ENCODE measurements around the gene CES5A. TPM values are rescaled to one million over a fixed set of nuclear protein-coding genes. Genes with fewer than 3 reads are reported as not detected.

The CES5A gene, protein sequence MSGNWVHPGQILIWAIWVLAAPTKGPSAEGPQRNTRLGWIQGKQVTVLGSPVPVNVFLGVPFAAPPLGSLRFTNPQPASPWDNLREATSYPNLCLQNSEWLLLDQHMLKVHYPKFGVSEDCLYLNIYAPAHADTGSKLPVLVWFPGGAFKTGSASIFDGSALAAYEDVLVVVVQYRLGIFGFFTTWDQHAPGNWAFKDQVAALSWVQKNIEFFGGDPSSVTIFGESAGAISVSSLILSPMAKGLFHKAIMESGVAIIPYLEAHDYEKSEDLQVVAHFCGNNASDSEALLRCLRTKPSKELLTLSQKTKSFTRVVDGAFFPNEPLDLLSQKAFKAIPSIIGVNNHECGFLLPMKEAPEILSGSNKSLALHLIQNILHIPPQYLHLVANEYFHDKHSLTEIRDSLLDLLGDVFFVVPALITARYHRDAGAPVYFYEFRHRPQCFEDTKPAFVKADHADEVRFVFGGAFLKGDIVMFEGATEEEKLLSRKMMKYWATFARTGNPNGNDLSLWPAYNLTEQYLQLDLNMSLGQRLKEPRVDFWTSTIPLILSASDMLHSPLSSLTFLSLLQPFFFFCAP
- not detected for total RNA-seq
- polyA plus RNA-seq = not detected
- not detected for total RNA-seq

- CTCF ChIA-PET = no interaction called here
- H3K27ac Mint-ChIP-seq = no peak within 1 kb of the TSS
- ATAC-seq = no peak
- H3K27me3 ChIP-seq (ENCODE audit: control insufficient read depth in 2 of 2, insufficient read depth in 2 of 2, low read length in 2 of 2) = no peaks in the 10 kb centered on the region
- H3K36me3 Mint-ChIP-seq = no peaks in the 10 kb centered on the region
- no peak within 1 kb of the TSS for H3K4me3 ChIP-seq (ENCODE audit: low read length)
- H3K9me3 ChIP-seq (ENCODE audit: control insufficient read depth in 2 of 3, low read length in 3 of 3) = no peaks in the 10 kb centered on the region
- POLR2A ChIA-PET = no interaction called here
- no peaks in the 10 kb centered on the region for H3K4me1 Mint-ChIP-seq
- no peak for DNase-seq
- no peaks in the 10 kb centered on the region for H3K36me3 ChIP-seq (ENCODE audit: control insufficient read depth in 2 of 3, insufficient read depth in 3 of 3, low read length in 3 of 3)
- H3K4me3 Mint-ChIP-seq = no peak within 1 kb of the TSS
- H3K4me1 ChIP-seq (ENCODE audit: control insufficient read depth in 2 of 2, insufficient read depth in 2 of 2, low read length in 2 of 2) = no peaks in the 10 kb centered on the region
- intact Hi-C loops (cut with micrococcal nuclease) = no loop called here
- H3K27ac ChIP-seq (ENCODE audit: low read depth, low read length) = no peak within 1 kb of the TSS
- peaks cover 0 to 5% (median 0%) of the 10 kb centered on the region in 11 donors for H3K9me3 Mint-ChIP-seq
- peaks cover 0 to 20% (median 8%) of the 10 kb centered on the region in 5 donors for H3K27me3 Mint-ChIP-seq
These were observed at the start of gene CES5A for GRCh38 chr16:55875273-55875672. CES5A (minus strand) TSS chr16:55875373; CDS start chr16:55875221, 152 bp downstream.

DNA sequence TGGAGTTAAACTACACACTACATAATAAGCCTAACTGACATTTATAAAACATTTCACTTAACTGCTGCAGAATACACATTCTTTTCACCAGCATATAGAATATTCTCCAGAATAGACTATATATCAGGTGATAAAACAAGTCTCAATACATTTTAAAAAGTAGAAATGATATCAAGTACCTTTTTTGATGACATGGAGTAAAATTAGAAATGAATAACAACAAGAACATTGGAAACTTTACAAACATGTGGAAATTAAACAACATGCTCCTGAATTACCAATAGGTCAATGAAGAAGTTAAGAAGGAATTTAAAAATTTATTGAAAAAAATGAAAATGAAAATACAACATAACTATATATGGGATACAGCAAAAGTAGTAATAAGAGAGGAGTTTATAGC, 47.5 kb upstream of the CES5A start:
- intact Hi-C loops (cut with micrococcal nuclease) = no loop called here
- no peaks in the 10 kb centered on the region for H3K36me3 ChIP-seq (ENCODE audit: control insufficient read depth in 2 of 3, insufficient read depth in 3 of 3, low read length in 3 of 3)
- DNase-seq (no peak), ATAC-seq (no peak)
- H3K4me1 ChIP-seq (ENCODE audit: control insufficient read depth in 2 of 2, insufficient read depth in 2 of 2, low read length in 2 of 2) = no peaks in the 10 kb centered on the region
- peaks cover 0 to 20% (median 3%) of the 10 kb centered on the region in 11 donors for H3K9me3 Mint-ChIP-seq
- H3K4me1 Mint-ChIP-seq = no peaks in the 10 kb centered on the region
- no peak overlapping the region for H3K27ac Mint-ChIP-seq
- no peak overlapping the region for H3K27ac ChIP-seq (ENCODE audit: low read depth, low read length)
- no peak overlapping the region for H3K4me3 Mint-ChIP-seq
- CTCF ChIA-PET = no interaction called here
- no peak overlapping the region for H3K4me3 ChIP-seq (ENCODE audit: low read length)
- POLR2A ChIA-PET = interaction anchor here (0.7 kb wide), 1 partner anchor 1623 kb away, joined by 3 read pairs; no protein-coding TSS in a partner anchor
- H3K27me3 ChIP-seq (ENCODE audit: control insufficient read depth in 2 of 2, insufficient read depth in 2 of 2, low read length in 2 of 2) = no peaks in the 10 kb centered on the region
- peaks cover 0 to 6% (median 0%) of the 10 kb centered on the region in 5 donors for H3K36me3 Mint-ChIP-seq
- peaks cover 21 to 51% (median 33%) of the 10 kb centered on the region in 5 donors for H3K27me3 Mint-ChIP-seq
- no peaks in the 10 kb centered on the region for H3K9me3 ChIP-seq (ENCODE audit: control insufficient read depth in 2 of 3, low read length in 3 of 3)

- H3K27ac ChIP-seq (ENCODE audit: low read depth, low read length) = no peak overlapping the region
- POLR2A ChIA-PET = no interaction called here
- no peak overlapping the region for H3K4me3 ChIP-seq (ENCODE audit: low read length)
- Mint-ChIP-seq H3K36me3 (peaks cover 0 to 6% (median 0%) of the 10 kb centered on the region in 5 donors), H3K4me1 (no peaks in the 10 kb centered on the region), H3K4me3 (no peak overlapping the region), H3K9me3 (peaks cover 0 to 20% (median 3%) of the 10 kb centered on the region in 11 donors), H3K27ac (no peak overlapping the region), H3K27me3 (peaks cover 6 to 66% (median 40%) of the 10 kb centered on the region in 5 donors)
- H3K9me3 ChIP-seq (ENCODE audit: control insufficient read depth in 2 of 3, low read length in 3 of 3) = no peaks in the 10 kb centered on the region
- H3K27me3 ChIP-seq (ENCODE audit: control insufficient read depth in 2 of 2, insufficient read depth in 2 of 2, low read length in 2 of 2) = no peaks in the 10 kb centered on the region
- intact Hi-C loops (cut with micrococcal nuclease) = no loop called here
- CTCF ChIA-PET = interaction anchor here (0.6 kb wide), 1 partner anchor 27 kb away, joined by 4 read pairs; no protein-coding TSS in a partner anchor
- ATAC-seq (no peak), DNase-seq (no peak)
- H3K36me3 ChIP-seq (ENCODE audit: control insufficient read depth in 2 of 3, insufficient read depth in 3 of 3, low read length in 3 of 3) = no peaks in the 10 kb centered on the region
- no peaks in the 10 kb centered on the region for H3K4me1 ChIP-seq (ENCODE audit: control insufficient read depth in 2 of 2, insufficient read depth in 2 of 2, low read length in 2 of 2)
These were observed 42.4 kb upstream of the CES5A start for GRCh38 chr16:55917373-55918160.

DNA sequence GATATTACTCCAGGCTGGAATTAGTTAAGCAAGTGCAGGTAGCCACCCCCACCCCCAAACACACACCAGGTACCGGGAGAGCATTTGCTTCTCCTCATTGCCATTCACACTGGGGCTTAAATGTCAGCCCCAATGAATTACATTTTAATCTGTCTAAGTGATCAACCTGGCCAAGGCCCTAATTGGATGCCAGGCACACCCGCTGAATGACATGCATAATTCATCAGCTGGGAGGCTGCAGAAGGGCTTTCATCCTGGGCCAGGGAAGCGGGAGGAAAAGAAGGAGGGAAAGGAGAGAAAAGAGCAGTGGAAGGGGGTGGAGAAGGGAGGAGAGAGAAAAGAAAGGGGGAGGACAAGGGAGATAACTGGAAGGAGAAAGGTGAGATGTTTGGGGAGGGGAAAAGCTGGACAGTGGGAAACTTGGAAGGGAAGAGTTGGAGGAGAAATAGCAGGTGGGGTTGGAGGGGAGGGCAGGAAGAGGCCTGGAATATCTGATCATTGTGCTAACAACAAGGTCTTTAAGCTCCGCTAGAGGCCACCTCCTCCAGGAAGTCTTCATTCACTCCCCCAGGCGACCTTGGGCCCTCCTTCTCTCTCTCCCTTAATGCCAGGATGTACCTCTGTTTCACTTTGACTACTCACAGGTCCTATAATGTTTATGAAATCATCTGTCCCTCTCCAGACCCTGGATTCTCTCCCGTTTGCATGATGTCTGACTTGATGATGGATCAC, 40.1 kb upstream of the CES5A start:
- CTCF ChIA-PET = no interaction called here
- intact Hi-C loops (cut with micrococcal nuclease) = no loop called here
- Mint-ChIP-seq H3K4me1 (no peaks in the 10 kb centered on the region), H3K9me3 (peaks cover 0 to 17% (median 4%) of the 10 kb centered on the region in 11 donors), H3K27me3 (peaks cover 2 to 69% (median 30%) of the 10 kb centered on the region in 5 donors), H3K36me3 (no peaks in the 10 kb centered on the region), H3K4me3 (no peak overlapping the region), H3K27ac (no peak overlapping the region)
- Histone ChIP-seq H3K27ac (ENCODE audit: low read depth, low read length) (no peak overlapping the region), H3K9me3 (ENCODE audit: control insufficient read depth in 2 of 3, low read length in 3 of 3) (no peaks in the 10 kb centered on the region), H3K27me3 (ENCODE audit: control insufficient read depth in 2 of 2, insufficient read depth in 2 of 2, low read length in 2 of 2) (no peaks in the 10 kb centered on the region), H3K4me3 (ENCODE audit: low read length) (no peak overlapping the region), H3K4me1 (ENCODE audit: control insufficient read depth in 2 of 2, insufficient read depth in 2 of 2, low read length in 2 of 2) (no peaks in the 10 kb centered on the region), H3K36me3 (ENCODE audit: control insufficient read depth in 2 of 3, insufficient read depth in 3 of 3, low read length in 3 of 3) (no peaks in the 10 kb centered on the region)
- ATAC-seq (no peak), DNase-seq (no peak)
- POLR2A ChIA-PET = no interaction called here

DNA sequence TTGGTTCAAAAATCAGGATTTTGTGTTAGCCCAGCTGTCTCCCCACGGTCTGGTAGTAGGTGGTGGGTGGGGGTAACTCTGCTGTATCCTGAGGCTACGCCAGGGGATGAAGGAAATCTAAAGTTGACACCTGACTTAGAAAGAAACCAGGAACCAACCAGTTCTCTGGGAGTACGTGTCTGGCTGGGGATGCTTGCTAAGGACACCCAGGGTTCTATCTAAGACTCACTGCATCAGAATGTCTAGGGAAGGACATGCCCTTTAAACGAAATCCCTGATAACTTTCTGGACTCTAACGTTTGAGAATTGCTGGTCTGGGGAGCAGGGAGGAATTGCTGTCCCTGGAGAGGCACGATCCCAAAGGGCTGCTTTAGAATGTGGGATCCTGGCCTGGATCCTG, 39.2 kb upstream of the CES5A start:
- ChIA-PET POLR2A (no interaction called here), CTCF (no interaction called here)
- DNase-seq (no peak), ATAC-seq (no peak)
- intact Hi-C loops (cut with micrococcal nuclease) = no loop called here
- Histone ChIP-seq H3K9me3 (ENCODE audit: control insufficient read depth in 2 of 3, low read length in 3 of 3) (no peaks in the 10 kb centered on the region), H3K27me3 (ENCODE audit: control insufficient read depth in 2 of 2, insufficient read depth in 2 of 2, low read length in 2 of 2) (no peaks in the 10 kb centered on the region), H3K36me3 (ENCODE audit: control insufficient read depth in 2 of 3, insufficient read depth in 3 of 3, low read length in 3 of 3) (no peaks in the 10 kb centered on the region), H3K4me3 (ENCODE audit: low read length) (no peak overlapping the region), H3K27ac (ENCODE audit: low read depth, low read length) (no peak overlapping the region), H3K4me1 (ENCODE audit: control insufficient read depth in 2 of 2, insufficient read depth in 2 of 2, low read length in 2 of 2) (no peaks in the 10 kb centered on the region)
- peaks cover 0 to 63% (median 25%) of the 10 kb centered on the region in 5 donors for H3K27me3 Mint-ChIP-seq
- no peak overlapping the region for H3K27ac Mint-ChIP-seq
- no peak overlapping the region for H3K4me3 Mint-ChIP-seq
- peaks cover 0 to 13% (median 4%) of the 10 kb centered on the region in 11 donors for H3K9me3 Mint-ChIP-seq
- no peaks in the 10 kb centered on the region for H3K36me3 Mint-ChIP-seq
- no peaks in the 10 kb centered on the region for H3K4me1 Mint-ChIP-seq

- H3K27me3 ChIP-seq (ENCODE audit: control insufficient read depth in 2 of 2, insufficient read depth in 2 of 2, low read length in 2 of 2) = no peaks in the 10 kb centered on the region
- DNase-seq (no peak), ATAC-seq (no peak)
- H3K4me3 Mint-ChIP-seq = no peak overlapping the region
- H3K4me1 ChIP-seq (ENCODE audit: control insufficient read depth in 2 of 2, insufficient read depth in 2 of 2, low read length in 2 of 2) = no peaks in the 10 kb centered on the region
- POLR2A ChIA-PET = no interaction called here
- peaks cover 0 to 13% (median 4%) of the 10 kb centered on the region in 11 donors for H3K9me3 Mint-ChIP-seq
- H3K4me1 Mint-ChIP-seq = no peaks in the 10 kb centered on the region
- no peak overlapping the region for H3K4me3 ChIP-seq (ENCODE audit: low read length)
- intact Hi-C loops (cut with micrococcal nuclease) = no loop called here
- CTCF ChIA-PET = no interaction called here
- no peak overlapping the region for H3K27ac ChIP-seq (ENCODE audit: low read depth, low read length)
- no peaks in the 10 kb centered on the region for H3K36me3 Mint-ChIP-seq
- no peak overlapping the region for H3K27ac Mint-ChIP-seq
- H3K9me3 ChIP-seq (ENCODE audit: control insufficient read depth in 2 of 3, low read length in 3 of 3) = no peaks in the 10 kb centered on the region
- H3K27me3 Mint-ChIP-seq = peaks cover 0 to 59% (median 22%) of the 10 kb centered on the region in 5 donors
- no peaks in the 10 kb centered on the region for H3K36me3 ChIP-seq (ENCODE audit: control insufficient read depth in 2 of 3, insufficient read depth in 3 of 3, low read length in 3 of 3)
These were observed 38.5 kb upstream of the CES5A start for GRCh38 chr16:55913716-55914115.

All from naive thymus-derived CD4-positive, alpha-beta T cell (primary cell).